HepG2 (cell line): ENCODE data around the gene SSBP2. TPM values are rescaled to one million over a fixed set of nuclear protein-coding genes. Genes with fewer than 3 reads are reported as not detected.

Source experiments
- ATAC-seq: fragments of 200-7000 bp; cut with Tn5 transposase; 3 replicates; pipeline ENCODE4 v1.9.1; 2020; ENCODE audit warnings: mild to moderate bottlenecking, moderate library complexity
- BruUV-seq: library from RNA; stranded (reverse); fragments of 400-500 nt; replicated peaks from 2 replicates; lab custom pipeline; 2021; lab: Mats Ljungman, UMichigan
- CTCF ChIA-PET: fragments of 300-600 bp; formaldehyde crosslinking; extraction: SDS; loops from one replicate; lab custom pipeline; 2021; ENCODE audit warnings: low total read pairs, inconsistent platforms, low intra/inter-chr PET ratio; lab: Yijun Ruan, JAX
- POLR2A ChIA-PET: fragments of 350-600 bp; sonication (Branson Sonifier 250); formaldehyde crosslinking; loops from one replicate; lab custom pipeline; 2020; ENCODE audit warnings: antibody characterized with exemption, inconsistent platforms; lab: Yijun Ruan, JAX
- DNase-seq: peaks from one replicate; pipeline ENCODE4 v3.0.0-alpha.2; 2015; ENCODE audit warnings: low spot score
- FAIRE-seq: peaks from 3 replicates; lab custom pipeline; 2011; peaks lifted over from hg19 to GRCh38; lab: Jason Lieb, UNC
- H2AFZ ChIP-seq: one replicate; pipeline ENCODE4 v1.6.1; 2011; ENCODE audit warnings: low read length, inconsistent platforms
- H3K27ac ChIP-seq: fragments of 300-600 bp; 3 replicates; pipeline ENCODE4 v1.8.0; 2011; ENCODE audit warnings: mixed run types, mild to moderate bottlenecking, mixed read lengths, low read length, inconsistent platforms; ENCODE audit not compliant: insufficient read depth; ENCODE audit errors: extremely low read length
- H3K27me3 ChIP-seq, 2 experiments: fragments of 200-600 bp in 1 of 2; 2 replicates in 1 of 2; 3 replicates in 1 of 2; pipeline versions ENCODE4 v1.6.0 to v1.8.0; 2011; ENCODE audit warnings: low read length in 2 of 2, mild to moderate bottlenecking in 2 of 2, moderate library complexity in 2 of 2, inconsistent platforms in 1 of 2; ENCODE audit not compliant: insufficient read depth in 2 of 2, control insufficient read depth in 1 of 2
- H3K36me3 ChIP-seq, 2 experiments: fragments of 200-600 bp in 1 of 2; replicated peaks in 1 of 2; 2 replicates in 1 of 2; 3 replicates in 1 of 2; pipeline versions ENCODE4 v1.5.1 to v1.8.0; 2011; ENCODE audit warnings: low read length in 2 of 2, inconsistent platforms in 1 of 2; ENCODE audit not compliant: insufficient read depth in 2 of 2, control insufficient read depth in 1 of 2
- H3K4me1 ChIP-seq: 2 replicates; pipeline ENCODE4 v1.5.1; 2012; ENCODE audit warnings: low read length, inconsistent platforms; ENCODE audit not compliant: insufficient read depth
- H3K4me2 ChIP-seq: 2 replicates; pipeline ENCODE4 v1.6.0; 2011; ENCODE audit warnings: low read depth, low read length, inconsistent platforms
- H3K4me3 ChIP-seq, 3 experiments: fragments of 200-600 bp in 1 of 3; sonication (generic), shearing (Covaris generic) in 1 of 3; replicated peaks in 1 of 3; 2 replicates each; pipeline ENCODE4 v1.5.1; 2011 to 2016; ENCODE audit warnings: low read length in 3 of 3, inconsistent platforms in 2 of 3, low read depth in 2 of 3, mild to moderate bottlenecking in 2 of 3, control low read depth in 1 of 3, mixed read lengths in 1 of 3; ENCODE audit not compliant: insufficient read depth in 1 of 3
- H3K79me2 ChIP-seq: one replicate; pipeline ENCODE4 v1.6.1; 2011; ENCODE audit warnings: low read length, inconsistent platforms; ENCODE audit not compliant: insufficient read depth
- H3K9ac ChIP-seq: 2 replicates; pipeline ENCODE4 v1.6.0; 2011; ENCODE audit warnings: mild to moderate bottlenecking, low read depth, low read length, inconsistent platforms; ENCODE audit not compliant: insufficient read depth
- H3K9me3 ChIP-seq: 2 replicates; pipeline ENCODE4 v1.5.1; 2012; ENCODE audit warnings: mild to moderate bottlenecking, low read length
- H4K20me1 ChIP-seq: 2 replicates; pipeline ENCODE4 v1.6.0; 2011; ENCODE audit warnings: inconsistent platforms, mild to moderate bottlenecking, low read length, moderate library complexity; ENCODE audit not compliant: insufficient read depth
- ARID3A ChIP-seq: IDR thresholded peaks from 2 replicates; pipeline ENCODE4 v1.6.1; 2012; ENCODE audit warnings: low read depth, low read length, improper control_type of control experiment
- ELF3 ChIP-seq: IDR thresholded peaks from 2 replicates; pipeline ENCODE4 v1.6.1; 2016; ENCODE audit warnings: missing genetic modification reagents, missing compliant biosample characterization
- HCFC1 ChIP-seq: fragments of 150-350 bp; IDR thresholded peaks from 2 replicates; pipeline ENCODE4 v1.6.1; 2014; ENCODE audit warnings: low read depth, low read length
- MXI1 ChIP-seq: IDR thresholded peaks from 3 replicates; pipeline ENCODE4 v1.6.1; 2012; ENCODE audit warnings: low read depth, low read length, inconsistent platforms, borderline replicate concordance
- NR2F6 ChIP-seq, 2 experiments: IDR thresholded peaks; 2 replicates each; pipeline ENCODE4 v1.6.1; 2016; ENCODE audit warnings: antibody characterized with exemption in 1 of 2, mild to moderate bottlenecking in 1 of 2
- REL ChIP-seq: sonication (generic); formaldehyde crosslinking; conservative IDR thresholded peaks from 2 replicates; pipeline ENCODE4 v1.8.0; 2022; ENCODE audit warnings: mild to moderate bottlenecking, missing genetic modification reagents, moderate library complexity
- SP2 ChIP-seq: sonication (generic); formaldehyde crosslinking; IDR thresholded peaks from 2 replicates; pipeline ENCODE4 v1.5.1; 2020; ENCODE audit warnings: mild to moderate bottlenecking, missing genetic modification reagents
- ZBTB21 ChIP-seq: sonication (generic); formaldehyde crosslinking; IDR thresholded peaks from 2 replicates; pipeline ENCODE4 v1.4.0; 2020; ENCODE audit warnings: missing genetic modification reagents
- ZNF256 ChIP-seq: sonication (generic); formaldehyde crosslinking; conservative IDR thresholded peaks from 2 replicates; pipeline ENCODE4 v1.4.0; 2020; ENCODE audit warnings: missing genetic modification reagents
- ZSCAN25 ChIP-seq: sonication (generic); formaldehyde crosslinking; IDR thresholded peaks from 2 replicates; pipeline ENCODE4 v1.8.0; 2022; ENCODE audit warnings: mild to moderate bottlenecking, missing genetic modification reagents
- WGBS: methylation state at CpG from one replicate; pipeline ENCODE4 v1.1.6; 2017; ENCODE audit warnings: low lambda C conversion rate; 5-methylcytosine and 5-hydroxymethylcytosine counted together
- in situ Hi-C: cut with HindIII; loops from 2 replicates; pipeline ENCODE4 v1.10.0; 2017; ENCODE audit warnings: low pct_unique_long_range_greater_than_20kb; ENCODE audit not compliant: extremely low pct_ligation_motif_present
- intact Hi-C: fragments of 100-400 bp; cut with micrococcal nuclease; formaldehyde crosslinking; loops from one replicate; pipeline ENCODE4 v1.10.0; 2022; ENCODE audit not compliant: unreplicated experiment
- polyA plus RNA-seq, 8 experiments: library from polyadenylated mRNA; depleted of rRNA in 3 of 8; stranded (reverse) in 7 of 8; unstranded in 1 of 8; fragments of >200 nt; fragmentation: Illumina TruSeq in 4 of 8; extraction: Trizol in 4 of 8; gene quantifications; 2 replicates each; pipeline versions ENCODE4 v1.2.1 to v1.2.3, GENCODE V29; 2011 to 2016; ENCODE audit warnings: low read depth in 4 of 8, missing spikeins in 1 of 8, mixed read lengths in 1 of 8; ENCODE audit not compliant: insufficient read depth in 1 of 8
- total RNA-seq, 5 experiments: library from RNA; depleted of rRNA; stranded (reverse); fragments of >200 nt; fragmentation: Illumina TruSeq; extraction: Trizol; gene quantifications; 2 replicates each; pipeline ENCODE4 v1.2.3, GENCODE V29; 2016; ENCODE audit warnings: low read depth in 1 of 5
- TF ChIP-seq, protein P1 (sequence below): sonication (generic); formaldehyde crosslinking; IDR thresholded peaks from 2 replicates; pipeline ENCODE4 v1.4.0; 2020; ENCODE audit warnings: missing genetic modification reagents, mild to moderate bottlenecking, borderline replicate concordance

SSBP2 gene
- total and polyA plus RNA-seq, 2 of the 13 experiments (the other 11 are each of a cell fraction or from before 2014, with no cell fraction given), result 0.16 TPM; not detected in 1

GRCh38 chr5:81553567-81554212 is 197.2 kb downstream of the SSBP2 start (continued):
- TF ChIP-seq, protein P1, sequence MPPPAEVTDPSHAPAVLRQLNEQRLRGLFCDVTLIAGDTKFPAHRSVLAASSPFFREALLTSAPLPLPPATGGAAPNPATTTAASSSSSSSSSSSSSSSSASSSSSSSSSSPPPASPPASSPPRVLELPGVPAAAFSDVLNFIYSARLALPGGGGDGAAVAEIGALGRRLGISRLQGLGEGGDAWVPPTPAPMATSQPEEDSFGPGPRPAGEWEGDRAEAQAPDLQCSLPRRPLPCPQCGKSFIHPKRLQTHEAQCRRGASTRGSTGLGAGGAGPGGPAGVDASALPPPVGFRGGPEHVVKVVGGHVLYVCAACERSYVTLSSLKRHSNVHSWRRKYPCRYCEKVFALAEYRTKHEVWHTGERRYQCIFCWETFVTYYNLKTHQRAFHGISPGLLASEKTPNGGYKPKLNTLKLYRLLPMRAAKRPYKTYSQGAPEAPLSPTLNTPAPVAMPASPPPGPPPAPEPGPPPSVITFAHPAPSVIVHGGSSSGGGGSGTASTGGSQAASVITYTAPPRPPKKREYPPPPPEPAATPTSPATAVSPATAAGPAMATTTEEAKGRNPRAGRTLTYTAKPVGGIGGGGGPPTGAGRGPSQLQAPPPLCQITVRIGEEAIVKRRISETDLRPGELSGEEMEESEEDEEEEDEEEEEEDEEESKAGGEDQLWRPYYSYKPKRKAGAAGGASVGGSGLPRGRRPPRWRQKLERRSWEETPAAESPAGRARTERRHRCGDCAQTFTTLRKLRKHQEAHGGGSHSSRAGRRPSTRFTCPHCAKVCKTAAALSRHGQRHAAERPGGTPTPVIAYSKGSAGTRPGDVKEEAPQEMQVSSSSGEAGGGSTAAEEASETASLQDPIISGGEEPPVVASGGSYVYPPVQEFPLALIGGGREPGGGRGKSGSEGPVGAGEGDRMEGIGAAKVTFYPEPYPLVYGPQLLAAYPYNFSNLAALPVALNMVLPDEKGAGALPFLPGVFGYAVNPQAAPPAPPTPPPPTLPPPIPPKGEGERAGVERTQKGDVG, result no peak
- TF ChIP-seq SP2 (CRISPR knock-in tag) (no peak), ARID3A (no peak), ZSCAN25 (CRISPR knock-in tag) (no peak), ELF3 (CRISPR knock-in tag) (no peak), REL (no peak), HCFC1 (no peak)

GRCh38 chr5:81552852-81553566 is 197.9 kb downstream of the SSBP2 start:
- Histone ChIP-seq H3K36me3 (no peaks in the 10 kb centered on the region), H3K4me3 (no peak overlapping the region), H3K27me3 (no peaks in the 10 kb centered on the region), H2AFZ (no peak overlapping the region), H3K4me1 (no peaks in the 10 kb centered on the region), H3K4me2 (no peak overlapping the region), H3K27ac (no peak overlapping the region), H3K9ac (no peak overlapping the region), H3K9me3 (no peaks in the 10 kb centered on the region), H3K79me2 (no peaks in the 10 kb centered on the region), H4K20me1 (no peaks in the 10 kb centered on the region)
- FAIRE-seq (no peak), DNase-seq (no peak)
- no TSS peak for BruUV-seq
- intact Hi-C loops, result no loop called here
- CTCF ChIA-PET, result no interaction called here
- 4% methylated on average over 2 of the region's 2 CpGs for WGBS
- TF ChIP-seq NR2F6 (IDR thresholded peaks at IDR 0.05) (no peak), NR2F6 (CRISPR knock-in tag; IDR thresholded peaks at IDR 0.05) (no peak), ZNF256 (CRISPR knock-in tag) (no peak), MXI1 (no peak), ZBTB21 (no peak)
- TF ChIP-seq, all 625 proteins: peak for 0
- POLR2A ChIA-PET, result no interaction called here
- ATAC-seq, result no peak
- in situ Hi-C loops, result no loop called here
